Dedifferentiated amniotic fluid mesenchymal stem cell (primary cell): ENCODE results near the gene STK24.
A peak's percentile ranks its signal among the peaks of the same experiment; 100 is the strongest.

Source experiments
- DNase-seq: peaks from one replicate; pipeline ENCODE4 v3.0.0-alpha.2; 2016; ENCODE audit errors: extremely low spot score

STK24 gene

GRCh38 chr13:98510156-98510509 is 66.8 kb downstream of the STK24 start:
- DNase-seq = no peak

- DNase-seq = peak; percentile 91
These were observed 67.4 kb downstream of the STK24 start for GRCh38 chr13:98509271-98510155.

- peak; percentile 66 for DNase-seq
These were observed 68.2 kb downstream of the STK24 start for GRCh38 chr13:98508685-98509084.

GRCh38 chr13:98508280-98508679 is 68.6 kb downstream of the STK24 start:
- peak; percentile 55 for DNase-seq

GRCh38 chr13:98507282-98507797 is 69.6 kb downstream of the STK24 start:
- DNase-seq = no peak

GRCh38 chr13:98506728-98507230 is 70.1 kb downstream of the STK24 start:
- no peak for DNase-seq

- no peak for DNase-seq
These were observed 70.6 kb downstream of the STK24 start for GRCh38 chr13:98506322-98506721.

GRCh38 chr13:98505217-98505616 is 71.7 kb downstream of the STK24 start:
- no peak for DNase-seq

GRCh38 chr13:98504371-98504963 is 72.4 kb downstream of the STK24 start:
- DNase-seq = no peak

GRCh38 chr13:98504029-98504351 is 72.9 kb downstream of the STK24 start:
- no peak for DNase-seq

- DNase-seq = no peak
These were observed 73.5 kb downstream of the STK24 start for GRCh38 chr13:98503175-98504028.

- no peak for DNase-seq
These were observed 75.9 kb downstream of the STK24 start for GRCh38 chr13:98500963-98501421.

GRCh38 chr13:98496966-98497365 is 79.9 kb downstream of the STK24 start:
- DNase-seq = no peak

- DNase-seq = no peak
These were observed 80.5 kb downstream of the STK24 start for GRCh38 chr13:98496479-98496791.

GRCh38 chr13:98495627-98496478 is 81.1 kb downstream of the STK24 start:
- no peak for DNase-seq

- DNase-seq = no peak
These were observed 82.1 kb downstream of the STK24 start for GRCh38 chr13:98494769-98495168.

- DNase-seq = no peak
These were observed 83.7 kb downstream of the STK24 start for GRCh38 chr13:98493042-98493712.

- DNase-seq = peak; percentile 52
These were observed 84.4 kb downstream of the STK24 start for GRCh38 chr13:98492335-98493041.

GRCh38 chr13:98490866-98491265 is 86.0 kb downstream of the STK24 start:
- DNase-seq = no peak

GRCh38 chr13:98490195-98490836 is 86.6 kb downstream of the STK24 start:
- DNase-seq = no peak
